ENCODE data around the gene HSBP1L1.
"Not testable (repeated sequence)": the region's sequence is repeated elsewhere in the genome, so short reads cannot be mapped to it uniquely, and the experiment has no call there.

The HSBP1L1 gene

DNA sequence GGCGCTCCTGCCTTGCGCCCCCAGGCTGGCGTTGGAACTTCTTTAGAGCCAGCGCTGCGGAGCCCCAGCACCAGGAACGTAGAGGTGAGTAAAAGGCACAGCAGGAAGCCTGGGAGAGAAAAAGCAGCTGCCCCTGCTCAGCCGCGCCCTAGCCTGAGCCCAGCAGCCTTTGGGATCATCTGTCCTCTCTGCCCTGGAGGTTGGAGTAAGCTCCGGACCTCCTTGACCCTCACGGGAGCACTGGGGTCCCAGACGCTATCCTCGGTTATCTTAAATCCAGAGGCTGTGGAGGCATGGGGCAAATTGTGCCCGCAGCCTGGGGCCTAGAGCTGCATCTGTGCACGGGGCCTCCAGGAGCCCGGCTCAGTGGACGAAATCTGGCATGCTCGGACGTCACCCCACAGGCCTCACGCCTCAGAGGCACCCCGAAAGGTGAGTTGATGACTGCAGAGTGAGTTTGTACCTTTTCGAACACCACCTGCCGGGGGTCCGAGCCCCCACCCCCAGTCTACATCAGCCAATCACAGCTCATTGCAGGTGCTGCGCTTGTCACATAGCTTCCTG is 11.4 kb upstream of the HSBP1L1 start:
- Histone ChIP-seq H3K9me3 (ENCODE audit: control insufficient read depth, insufficient read depth, low read length) (no peaks in the 10 kb centered on the region), H3K27me3 (ENCODE audit: control insufficient read depth, insufficient read depth, low read length) (peaks cover 24% of the 10 kb centered on the region), H3K4me1 (ENCODE audit: control insufficient read depth, insufficient read depth, low read length) (0 out of 2 replicates have a peak, but pooled peaks cover 6% of the 10 kb centered on the region), H3K27ac (ENCODE audit: low read length) (no peak overlapping the region), H3K36me3 (ENCODE audit: control insufficient read depth, insufficient read depth, low read length) (no peaks in the 10 kb centered on the region; the same call in 1 of the 2 replicates), H3K4me3 (ENCODE audit: low read length) (peak overlapping the region; percentile 14; the same call in 1 of the 2 replicates)
- no CpG with 5 or more reads among the region's 24 CpGs for WGBS (ENCODE audit: insufficient coverage, insufficient read length)
- no peak for DNase-seq (ENCODE audit: low read depth, low spot score)

DNA sequence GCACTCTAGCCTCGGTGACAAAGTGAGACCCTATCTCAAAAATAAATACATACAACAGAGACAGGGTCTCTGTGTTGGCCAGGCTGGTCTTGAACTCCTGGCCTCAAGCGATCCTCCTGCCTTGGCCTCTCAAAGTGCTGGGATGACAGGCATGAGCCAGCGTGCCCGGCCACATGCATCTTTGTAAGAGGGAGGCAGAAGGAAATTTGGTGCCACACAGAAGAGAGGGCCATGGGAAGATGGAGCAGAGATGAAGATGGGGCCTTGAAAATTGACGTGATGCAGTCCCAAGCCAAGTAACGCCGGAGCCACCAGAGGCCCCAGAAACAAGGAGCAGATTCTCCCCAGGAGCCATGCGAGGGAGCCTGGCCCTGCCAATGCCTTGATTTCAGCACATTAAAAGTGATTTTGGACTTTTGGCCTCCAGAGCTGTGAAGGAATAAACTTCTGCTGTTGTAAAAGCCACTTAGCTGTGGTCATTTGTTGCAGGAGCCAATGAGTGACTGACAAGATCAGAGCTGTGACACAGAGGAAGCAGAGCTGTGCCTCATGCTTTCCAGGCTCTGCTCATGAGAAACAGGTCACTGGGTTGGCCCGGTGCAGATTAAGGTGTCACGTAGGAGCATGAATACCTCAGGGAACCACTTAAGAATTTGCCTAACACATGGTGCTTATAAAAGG is 10.3 kb upstream of the HSBP1L1 start:
- Histone ChIP-seq H3K27me3 (ENCODE audit: control insufficient read depth, insufficient read depth, low read length) (peaks cover 25% of the 10 kb centered on the region), H3K4me3 (ENCODE audit: low read length) (no peak overlapping the region), H3K36me3 (ENCODE audit: control insufficient read depth, insufficient read depth, low read length) (no peaks in the 10 kb centered on the region; the same call in 1 of the 2 replicates), H3K27ac (ENCODE audit: low read length) (no peak overlapping the region), H3K4me1 (ENCODE audit: control insufficient read depth, insufficient read depth, low read length) (0 out of 2 replicates have a peak, but pooled peaks cover 6% of the 10 kb centered on the region), H3K9me3 (ENCODE audit: control insufficient read depth, insufficient read depth, low read length) (no peaks in the 10 kb centered on the region)
- no CpG with 5 or more reads among the region's 10 CpGs for WGBS (ENCODE audit: insufficient coverage, insufficient read length)
- no peak for DNase-seq (ENCODE audit: low read depth, low spot score)

DNA sequence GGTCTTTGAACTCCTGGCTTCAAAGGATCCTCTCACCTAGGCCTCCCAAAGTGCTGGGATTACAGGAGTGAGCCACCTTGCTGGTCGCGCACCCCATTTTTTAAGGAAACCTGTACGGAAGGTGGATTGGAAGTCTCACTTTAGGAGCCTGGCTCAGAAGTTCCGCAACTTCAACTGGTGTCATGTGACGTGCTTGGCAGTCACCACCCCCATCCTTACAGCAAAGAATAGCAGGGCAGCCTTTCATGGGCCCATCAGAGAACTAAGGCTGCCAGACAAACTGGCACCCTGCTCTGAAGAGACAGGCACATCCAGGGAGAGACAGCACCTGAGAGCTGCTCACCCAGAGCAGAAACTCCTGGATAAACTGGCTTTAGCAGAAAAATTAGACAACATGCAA is 9.7 kb upstream of the HSBP1L1 start:
- WGBS (ENCODE audit: insufficient coverage, insufficient read length), result no CpG with 5 or more reads among the region's 5 CpGs
- no peak overlapping the region for H3K27ac ChIP-seq (ENCODE audit: low read length)
- H3K9me3 ChIP-seq (ENCODE audit: control insufficient read depth, insufficient read depth, low read length), result no peaks in the 10 kb centered on the region
- no peak for DNase-seq (ENCODE audit: low read depth, low spot score)
- H3K27me3 ChIP-seq (ENCODE audit: control insufficient read depth, insufficient read depth, low read length), result peaks cover 30% of the 10 kb centered on the region
- H3K4me1 ChIP-seq (ENCODE audit: control insufficient read depth, insufficient read depth, low read length), result 0 out of 2 replicates have a peak, but pooled peaks cover 6% of the 10 kb centered on the region
- H3K4me3 ChIP-seq (ENCODE audit: low read length), result no peak overlapping the region
- no peaks in the 10 kb centered on the region; the same call in 1 of the 2 replicates for H3K36me3 ChIP-seq (ENCODE audit: control insufficient read depth, insufficient read depth, low read length)

DNA sequence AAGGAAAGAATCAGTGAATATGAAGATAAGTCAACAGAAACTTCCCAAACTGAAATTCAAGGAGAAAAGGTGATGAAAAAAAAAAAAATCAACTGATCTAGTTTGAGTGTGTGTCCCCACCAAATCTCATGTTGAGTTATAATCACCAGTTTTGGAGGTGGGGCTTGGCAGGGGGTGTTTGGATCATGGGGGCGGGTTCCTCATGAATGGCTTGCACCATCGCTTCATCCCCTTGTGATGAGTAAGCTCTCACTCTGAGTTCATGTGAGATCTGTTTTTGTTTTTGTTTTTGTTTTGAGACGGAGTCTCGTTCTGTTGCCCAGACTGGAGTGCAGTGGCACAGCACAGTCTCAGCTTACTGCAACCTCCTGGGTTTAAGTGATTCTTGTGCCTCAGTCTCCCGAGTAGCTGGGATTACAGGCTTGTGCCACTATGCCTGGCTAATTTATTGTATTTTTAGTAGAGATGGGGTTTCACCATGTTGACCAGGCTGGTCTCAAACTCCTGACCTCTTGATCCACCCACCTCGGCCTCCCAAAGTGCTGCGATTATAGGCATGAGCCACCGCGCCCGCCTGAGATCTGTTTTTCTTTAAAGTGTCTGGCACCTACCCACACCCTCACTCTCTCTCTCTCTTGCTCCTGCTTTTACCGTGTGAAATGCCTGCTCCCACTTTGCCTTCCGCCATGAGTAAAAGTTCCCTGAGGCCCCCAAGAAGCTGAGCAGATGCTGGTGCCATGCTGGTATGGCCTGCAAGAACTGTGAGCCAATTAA is 9.0 kb upstream of the HSBP1L1 start:
- 0 out of 2 replicates have a peak, but pooled peaks cover 6% of the 10 kb centered on the region for H3K4me1 ChIP-seq (ENCODE audit: control insufficient read depth, insufficient read depth, low read length)
- no CpG with 5 or more reads among the region's 12 CpGs for WGBS (ENCODE audit: insufficient coverage, insufficient read length)
- no peaks in the 10 kb centered on the region for H3K9me3 ChIP-seq (ENCODE audit: control insufficient read depth, insufficient read depth, low read length)
- H3K36me3 ChIP-seq (ENCODE audit: control insufficient read depth, insufficient read depth, low read length), result no peaks in the 10 kb centered on the region; the same call in 1 of the 2 replicates
- no peak overlapping the region for H3K4me3 ChIP-seq (ENCODE audit: low read length)
- peaks cover 29% of the 10 kb centered on the region for H3K27me3 ChIP-seq (ENCODE audit: control insufficient read depth, insufficient read depth, low read length)
- H3K27ac ChIP-seq (ENCODE audit: low read length), result no peak overlapping the region
- no peak for DNase-seq (ENCODE audit: low read depth, low spot score)

DNA sequence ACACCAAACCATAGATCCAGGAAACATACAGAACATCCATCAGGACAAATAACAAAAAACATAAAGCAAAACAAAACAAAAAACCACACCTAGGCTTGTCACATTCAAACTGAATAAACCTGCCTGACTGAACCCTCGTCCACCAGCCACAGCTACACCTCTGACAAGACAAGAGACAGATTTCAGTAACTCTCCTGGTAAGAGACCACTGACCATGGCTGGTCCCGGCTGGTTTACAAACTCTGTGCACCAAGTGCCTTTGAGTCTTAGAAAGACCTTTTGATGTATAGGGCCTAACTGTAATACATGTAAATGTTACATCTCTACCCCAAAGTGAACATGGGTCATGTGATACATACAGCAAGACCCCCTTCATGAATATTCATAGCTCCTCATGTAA is 8.2 kb upstream of the HSBP1L1 start:
- DNase-seq (ENCODE audit: low read depth, low spot score), result no peak
- Histone ChIP-seq H3K4me3 (ENCODE audit: low read length) (no peak overlapping the region), H3K4me1 (ENCODE audit: control insufficient read depth, insufficient read depth, low read length) (peaks cover 4% of the 10 kb centered on the region; the same call in 1 of the 2 replicates), H3K27ac (ENCODE audit: low read length) (no peak overlapping the region), H3K9me3 (ENCODE audit: control insufficient read depth, insufficient read depth, low read length) (no peaks in the 10 kb centered on the region), H3K36me3 (ENCODE audit: control insufficient read depth, insufficient read depth, low read length) (no peaks in the 10 kb centered on the region), H3K27me3 (ENCODE audit: control insufficient read depth, insufficient read depth, low read length) (peaks cover 32% of the 10 kb centered on the region)
- WGBS (ENCODE audit: insufficient coverage, insufficient read length), result no CpG with 5 or more reads among the region's 2 CpGs

DNA sequence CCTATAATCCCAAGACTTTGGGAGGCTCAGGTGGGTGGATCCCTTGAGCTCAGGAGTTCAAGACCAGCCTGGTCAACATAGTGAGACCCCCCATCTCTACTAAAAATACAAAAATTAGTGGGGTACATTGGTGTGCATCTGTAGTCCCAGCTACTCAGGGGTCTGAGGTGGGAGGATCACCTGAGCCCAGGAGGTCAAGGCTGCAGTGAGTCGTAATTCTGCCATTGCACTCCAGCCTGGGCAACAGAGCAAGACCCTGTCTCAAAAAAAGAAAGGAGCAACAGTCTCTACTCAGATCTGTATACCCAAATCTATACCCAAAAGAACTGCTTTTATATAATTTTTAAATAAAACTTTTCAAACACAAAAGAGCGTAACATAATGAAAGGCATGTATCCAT is 5.5 kb upstream of the HSBP1L1 start:
- H3K36me3 ChIP-seq (ENCODE audit: control insufficient read depth, insufficient read depth, low read length), result no peaks in the 10 kb centered on the region
- no peak for DNase-seq (ENCODE audit: low read depth, low spot score)
- no peak overlapping the region for H3K27ac ChIP-seq (ENCODE audit: low read length)
- H3K9me3 ChIP-seq (ENCODE audit: control insufficient read depth, insufficient read depth, low read length), result no peaks in the 10 kb centered on the region
- no peak overlapping the region for H3K4me3 ChIP-seq (ENCODE audit: low read length)
- peaks cover 2% of the 10 kb centered on the region; the same call in 1 of the 2 replicates for H3K4me1 ChIP-seq (ENCODE audit: control insufficient read depth, insufficient read depth, low read length)
- H3K27me3 ChIP-seq (ENCODE audit: control insufficient read depth, insufficient read depth, low read length), result peaks cover 40% of the 10 kb centered on the region; the same call in 1 of the 2 replicates
- WGBS (ENCODE audit: insufficient coverage, insufficient read length), result 100% methylated on average over 1 of the region's 2 CpGs

DNA sequence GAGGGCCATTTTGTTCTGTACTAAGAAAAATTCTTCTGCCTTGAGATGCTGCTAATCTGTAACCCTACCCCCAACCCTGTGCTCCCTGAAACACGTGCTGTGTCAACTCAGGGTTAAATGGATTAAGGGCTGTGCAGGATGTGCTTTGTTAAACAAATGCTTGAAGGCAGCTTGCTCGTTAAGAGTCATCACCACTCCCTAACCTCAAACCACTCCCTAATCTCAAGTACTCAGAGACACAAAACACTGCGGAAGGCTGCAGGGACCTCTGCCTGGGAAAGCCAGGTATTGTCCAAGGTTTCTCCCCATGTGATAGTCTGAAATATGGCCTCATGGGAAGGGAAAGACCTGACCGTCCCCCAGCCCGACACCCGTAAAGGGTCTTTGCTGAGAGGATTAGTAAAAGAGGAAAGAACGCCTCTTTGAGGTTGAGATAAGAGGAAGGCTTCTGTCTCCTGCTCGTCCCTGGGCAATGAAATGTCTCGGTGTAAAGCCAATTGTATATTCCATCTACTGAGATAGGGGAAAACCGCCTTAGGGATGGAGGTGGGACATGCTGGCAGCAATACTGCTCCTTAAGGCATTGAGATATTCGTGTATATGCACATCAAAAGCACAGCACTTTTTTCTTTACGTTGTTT is 4.2 kb upstream of the HSBP1L1 start:
- not testable (repeated sequence) for H3K27ac ChIP-seq (ENCODE audit: low read length); H3K4me1 ChIP-seq (ENCODE audit: control insufficient read depth, insufficient read depth, low read length); H3K4me3 ChIP-seq (ENCODE audit: low read length); H3K9me3 ChIP-seq (ENCODE audit: control insufficient read depth, insufficient read depth, low read length); H3K36me3 ChIP-seq (ENCODE audit: control insufficient read depth, insufficient read depth, low read length); DNase-seq (ENCODE audit: low read depth, low spot score)
- WGBS (ENCODE audit: insufficient coverage, insufficient read length), result no CpG with 5 or more reads among the region's 12 CpGs
- H3K27me3 ChIP-seq (ENCODE audit: control insufficient read depth, insufficient read depth, low read length), result peaks cover 35% of the 10 kb centered on the region; the same call in 1 of the 2 replicates

DNA sequence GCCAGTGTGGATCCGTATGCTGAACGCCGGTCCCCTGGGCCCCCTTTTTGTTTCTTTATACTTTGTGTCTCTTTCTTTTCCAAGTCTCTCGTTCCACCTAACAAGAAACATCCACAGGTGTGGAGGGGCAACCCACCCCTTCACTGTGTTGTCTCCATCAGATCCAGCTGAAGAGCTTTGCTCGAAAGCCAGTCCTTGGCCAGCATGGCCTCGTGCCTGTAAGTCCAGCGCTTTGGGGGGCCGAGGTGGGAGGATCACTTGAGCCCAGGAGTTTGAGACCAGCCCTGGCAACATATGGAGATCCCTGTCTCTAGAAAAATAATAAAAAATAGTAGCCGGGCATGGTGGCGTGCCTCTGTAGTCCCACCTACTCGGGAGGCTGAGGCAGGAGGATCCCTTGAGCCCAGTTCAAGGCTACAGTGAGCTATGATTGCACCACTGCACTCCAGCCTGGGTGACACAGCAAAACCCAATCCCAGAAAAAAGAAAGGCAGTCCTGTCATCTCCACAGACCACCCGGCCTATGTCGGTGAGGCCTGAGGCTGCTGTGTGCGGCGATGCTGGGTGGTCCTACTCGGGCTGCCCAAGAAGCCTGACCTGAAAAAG is 3.4 kb upstream of the HSBP1L1 start:
- WGBS (ENCODE audit: insufficient coverage, insufficient read length), result no CpG with 5 or more reads among the region's 16 CpGs
- Histone ChIP-seq H3K4me3 (ENCODE audit: low read length) (no peak overlapping the region), H3K27ac (ENCODE audit: low read length) (no peak overlapping the region), H3K4me1 (ENCODE audit: control insufficient read depth, insufficient read depth, low read length) (peaks cover 7% of the 10 kb centered on the region), H3K27me3 (ENCODE audit: control insufficient read depth, insufficient read depth, low read length) (peaks cover 35% of the 10 kb centered on the region; the same call in 1 of the 2 replicates), H3K9me3 (ENCODE audit: control insufficient read depth, insufficient read depth, low read length) (no peaks in the 10 kb centered on the region), H3K36me3 (ENCODE audit: control insufficient read depth, insufficient read depth, low read length) (no peaks in the 10 kb centered on the region)
- no peak for DNase-seq (ENCODE audit: low read depth, low spot score)

DNA sequence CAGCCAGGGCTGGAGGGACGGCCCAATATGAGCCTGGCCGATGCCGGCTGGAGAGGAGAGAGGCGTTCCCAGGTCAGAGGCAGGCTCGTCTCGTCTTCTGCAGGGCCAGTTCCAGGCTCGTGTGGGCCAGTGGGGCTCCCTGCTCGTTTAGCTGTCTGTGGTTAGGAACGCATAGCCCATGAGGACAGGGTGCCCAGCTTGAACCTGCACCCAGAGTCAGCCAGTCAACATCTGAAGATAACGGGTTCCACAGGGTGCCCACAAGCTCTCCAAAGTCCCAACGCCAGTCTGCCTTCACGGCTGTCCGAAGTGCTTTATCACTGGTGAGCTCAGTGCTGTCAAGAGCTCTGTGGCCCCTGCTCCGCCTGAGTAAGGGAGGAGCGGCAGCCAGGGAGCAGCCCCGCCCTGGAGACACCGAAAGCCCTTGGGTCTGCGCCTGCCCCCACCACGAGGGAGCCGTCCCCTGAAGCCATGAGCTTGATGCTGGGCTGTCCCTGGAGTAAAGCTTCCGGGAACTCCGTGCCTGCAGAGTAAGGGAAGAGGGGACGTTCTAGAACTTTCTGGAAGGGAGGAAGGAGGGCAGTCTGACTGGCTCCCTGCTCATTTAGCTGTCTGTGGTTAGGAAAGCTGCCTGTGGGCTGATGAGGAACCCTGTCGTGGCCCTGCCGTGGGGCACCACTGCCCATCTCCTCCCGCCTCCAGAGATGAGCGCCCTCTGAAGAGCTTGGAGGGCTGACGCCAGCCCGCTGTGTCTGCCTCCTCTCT is 2.7 kb upstream of the HSBP1L1 start:
- H3K27ac ChIP-seq (ENCODE audit: low read length), result no peak overlapping the region
- peaks cover 35% of the 10 kb centered on the region; the same call in 1 of the 2 replicates for H3K27me3 ChIP-seq (ENCODE audit: control insufficient read depth, insufficient read depth, low read length)
- DNase-seq (ENCODE audit: low read depth, low spot score), result no peak
- no CpG with 5 or more reads among the region's 29 CpGs for whole genome bisulfite sequencing (ENCODE audit: insufficient coverage, insufficient read length)
- no peak overlapping the region for H3K4me3 ChIP-seq (ENCODE audit: low read length)
- H3K36me3 ChIP-seq (ENCODE audit: control insufficient read depth, insufficient read depth, low read length), result no peaks in the 10 kb centered on the region
- H3K9me3 ChIP-seq (ENCODE audit: control insufficient read depth, insufficient read depth, low read length), result no peaks in the 10 kb centered on the region
- H3K4me1 ChIP-seq (ENCODE audit: control insufficient read depth, insufficient read depth, low read length), result peaks cover 7% of the 10 kb centered on the region
